RWPE1 (cell line): ENCODE data around the gene KRTAP10-8.
"Not testable (repeated sequence)": the region's sequence is repeated elsewhere in the genome, so short reads cannot be mapped to it uniquely, and the experiment has no call there.

Source experiments
- CTCF ChIA-PET: fragments of 350-600 bp; sonication (Branson Sonifier 250); formaldehyde crosslinking; extraction: SDS; loops from one replicate; lab custom pipeline; 2021; lab: Yijun Ruan, JAX
- POLR2A ChIA-PET: fragments of 400-600 bp; formaldehyde crosslinking; extraction: SDS; loops from one replicate; lab custom pipeline; 2020; ENCODE audit warnings: antibody characterized with exemption; ENCODE audit not compliant: low non-redundant PET; lab: Yijun Ruan, JAX
- DNase-seq: peaks from one replicate; pipeline ENCODE4 v3.0.0; 2012; ENCODE audit warnings: low spot score
- H3K27ac ChIP-seq: fragments of 450-650 bp; 2 replicates; pipeline ENCODE4 v1.5.1; 2017
- CTCF ChIP-seq: fragments of 450-650 bp; conservative IDR thresholded peaks from 2 replicates; pipeline ENCODE4 v1.5.1; 2017; ENCODE audit warnings: low read depth, mild to moderate bottlenecking

Gene KRTAP10-8

GRCh38 chr21:44594406-44594916, 17.4 kb upstream of the KRTAP10-8 start:
- no peak overlapping the region for H3K27ac ChIP-seq
- DNase-seq, result no peak
- no peak for TF ChIP-seq CTCF
- POLR2A ChIA-PET, result no interaction called here
- CTCF ChIA-PET, result no interaction called here

- ChIA-PET POLR2A (no interaction called here), CTCF (no interaction called here)
- TF ChIP-seq CTCF, result no peak
- no peak for DNase-seq
- H3K27ac ChIP-seq, result no peak overlapping the region
These were observed 16.4 kb upstream of the KRTAP10-8 start for GRCh38 chr21:44595524-44595923.

- no peak for TF ChIP-seq CTCF
- ChIA-PET CTCF (no interaction called here), POLR2A (no interaction called here)
- H3K27ac ChIP-seq, result no peak overlapping the region
- DNase-seq, result peak; percentile 18
These were observed 15.7 kb upstream of the KRTAP10-8 start for GRCh38 chr21:44596068-44596725.

GRCh38 chr21:44598061-44598460, 13.8 kb upstream of the KRTAP10-8 start:
- CTCF ChIA-PET, result no interaction called here
- POLR2A ChIA-PET, result no interaction called here
- DNase-seq, result no peak
- no peak for TF ChIP-seq CTCF
- H3K27ac ChIP-seq, result no peak overlapping the region

GRCh38 chr21:44599264-44600029, 12.4 kb upstream of the KRTAP10-8 start:
- ChIA-PET POLR2A (no interaction called here), CTCF (no interaction called here)
- DNase-seq, result no peak
- TF ChIP-seq CTCF, result no peak
- no peak overlapping the region for H3K27ac ChIP-seq

- H3K27ac ChIP-seq, POLR2A ChIA-PET, DNase-seq: not testable (repeated sequence)
- CTCF ChIA-PET, result interaction anchor here (0.6 kb wide), 2 partner anchors 164 to 1140 kb away, joined by 3 to 4 read pairs; no protein-coding TSS in a partner anchor
These were observed 11.5 kb upstream of the KRTAP10-8 start, which contains the start of gene KRTAP10-7 for GRCh38 chr21:44600118-44600978. TSS of gene KRTAP10-7 (plus strand) at chr21:44600597. CDS start at chr21:44600622, 25 bp downstream.

- CTCF ChIA-PET, result interaction anchor here (0.6 kb wide), 1 partner anchor 1140 kb away, joined by 4 read pairs; no protein-coding TSS in a partner anchor
- H3K27ac ChIP-seq, DNase-seq, POLR2A ChIA-PET: not testable (repeated sequence)
These were observed 10.8 kb upstream of the KRTAP10-8 start for GRCh38 chr21:44601091-44601490.
